ENCODE measurements around the gene NT5DC2.

DNA sequence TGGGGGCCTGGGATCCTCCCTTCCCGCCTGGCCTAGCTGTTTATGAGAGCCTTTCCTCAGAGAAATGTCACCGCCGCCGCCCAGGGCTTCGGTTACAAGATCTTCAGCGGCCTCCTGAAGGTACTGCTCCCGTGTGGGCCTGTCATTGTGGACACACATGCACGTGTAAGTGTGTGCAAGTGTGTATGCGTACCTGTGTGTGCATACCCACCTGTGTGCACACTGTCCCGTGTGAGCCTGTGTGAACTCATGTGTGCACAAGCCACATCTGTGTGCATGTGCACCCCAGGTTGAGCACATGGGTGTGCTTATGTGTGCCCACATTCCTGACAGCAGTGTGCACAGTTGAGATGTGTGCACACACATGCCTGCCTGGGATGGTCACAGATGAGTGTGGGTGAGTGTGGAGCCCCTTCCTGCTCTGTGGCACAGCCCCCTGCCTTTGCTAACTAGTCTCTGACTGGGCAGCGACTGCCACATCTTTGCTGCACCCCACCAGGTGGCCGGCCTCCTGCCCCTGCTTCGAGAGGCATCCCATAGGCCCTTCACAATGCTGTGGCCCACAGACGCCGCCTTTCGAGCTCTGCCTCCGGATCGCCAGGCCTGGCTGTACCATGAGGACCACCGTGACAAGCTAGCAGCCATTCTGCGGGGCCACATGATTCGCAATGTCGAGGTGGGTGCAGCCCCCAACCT is 14.1 kb downstream of the NT5DC2 start:
- TF ChIP-seq, protein P1, sequence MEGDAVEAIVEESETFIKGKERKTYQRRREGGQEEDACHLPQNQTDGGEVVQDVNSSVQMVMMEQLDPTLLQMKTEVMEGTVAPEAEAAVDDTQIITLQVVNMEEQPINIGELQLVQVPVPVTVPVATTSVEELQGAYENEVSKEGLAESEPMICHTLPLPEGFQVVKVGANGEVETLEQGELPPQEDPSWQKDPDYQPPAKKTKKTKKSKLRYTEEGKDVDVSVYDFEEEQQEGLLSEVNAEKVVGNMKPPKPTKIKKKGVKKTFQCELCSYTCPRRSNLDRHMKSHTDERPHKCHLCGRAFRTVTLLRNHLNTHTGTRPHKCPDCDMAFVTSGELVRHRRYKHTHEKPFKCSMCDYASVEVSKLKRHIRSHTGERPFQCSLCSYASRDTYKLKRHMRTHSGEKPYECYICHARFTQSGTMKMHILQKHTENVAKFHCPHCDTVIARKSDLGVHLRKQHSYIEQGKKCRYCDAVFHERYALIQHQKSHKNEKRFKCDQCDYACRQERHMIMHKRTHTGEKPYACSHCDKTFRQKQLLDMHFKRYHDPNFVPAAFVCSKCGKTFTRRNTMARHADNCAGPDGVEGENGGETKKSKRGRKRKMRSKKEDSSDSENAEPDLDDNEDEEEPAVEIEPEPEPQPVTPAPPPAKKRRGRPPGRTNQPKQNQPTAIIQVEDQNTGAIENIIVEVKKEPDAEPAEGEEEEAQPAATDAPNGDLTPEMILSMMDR (conservative IDR thresholded peaks at IDR 0.05; ENCODE audit: low read length), result no peak
- TF ChIP-seq EZH2phosphoT487 (IDR thresholded peaks at IDR 0.05; ENCODE audit: borderline replicate concordance, low read depth, low read length), result no peak

All from OCI-LY7 (cell line).